Endodermal cell (in vitro differentiated cells): Measurements from ENCODE around the gene DOCK9. TPM values are rescaled to one million over a fixed set of nuclear protein-coding genes. Genes with fewer than 3 reads are reported as not detected.

Experiments used
- DNase-seq: peaks from one replicate; pipeline ENCODE4 v3.0.0-alpha.2; 2017
- H3K27ac ChIP-seq: 2 replicates; pipeline ENCODE4 v1.5.1; 2013; ENCODE audit warnings: mild to moderate bottlenecking, low read depth, low read length, moderate library complexity
- H3K27me3 ChIP-seq: 2 replicates; pipeline ENCODE4 v1.6.1; 2013; ENCODE audit warnings: mild to moderate bottlenecking, low read length, moderate library complexity; ENCODE audit not compliant: insufficient read depth, control insufficient read depth, poor library complexity, severe bottlenecking
- H3K36me3 ChIP-seq: 2 replicates; pipeline ENCODE4 v1.7.0; 2013; ENCODE audit warnings: mild to moderate bottlenecking, low read length, moderate library complexity; ENCODE audit not compliant: control insufficient read depth, insufficient read depth
- H3K4me1 ChIP-seq: one replicate; pipeline ENCODE4 v1.7.0; 2013; ENCODE audit warnings: low read length; ENCODE audit not compliant: control insufficient read depth, insufficient read depth
- H3K4me3 ChIP-seq: 2 replicates; pipeline ENCODE4 v1.5.1; 2013; ENCODE audit warnings: mild to moderate bottlenecking, low read length, moderate library complexity
- H3K9ac ChIP-seq: 2 replicates; pipeline ENCODE4 v1.6.1; 2013; ENCODE audit warnings: mild to moderate bottlenecking, low read length, moderate library complexity; ENCODE audit not compliant: poor library complexity, severe bottlenecking; ENCODE audit errors: extremely low read depth
- H3K9me3 ChIP-seq: 2 replicates; pipeline ENCODE4 v1.6.1; 2013; ENCODE audit warnings: mild to moderate bottlenecking, low read length, moderate library complexity; ENCODE audit not compliant: control insufficient read depth
- H3K27ac Mint-ChIP-seq: 2 replicates; pipeline ENCODE4 v1.8.0; 2020; ENCODE audit warnings: mixed read lengths
- H3K27me3 Mint-ChIP-seq: 2 replicates; pipeline ENCODE4 v1.8.0; 2021; ENCODE audit warnings: mild to moderate bottlenecking, mixed read lengths; ENCODE audit not compliant: insufficient read depth
- H3K36me3 Mint-ChIP-seq: 2 replicates; pipeline ENCODE4 v1.8.0; 2020; ENCODE audit warnings: low read depth, mixed read lengths
- H3K4me1 Mint-ChIP-seq: 2 replicates; pipeline ENCODE4 v1.8.0; 2020; ENCODE audit warnings: mixed read lengths
- H3K4me3 Mint-ChIP-seq: 2 replicates; pipeline ENCODE4 v1.8.0; 2020; ENCODE audit warnings: mild to moderate bottlenecking, moderate library complexity, mixed read lengths
- H3K9me3 Mint-ChIP-seq: 2 replicates; pipeline ENCODE4 v1.8.0; 2020; ENCODE audit warnings: mild to moderate bottlenecking, mixed read lengths
- CTCF ChIP-seq: fragments of 200-600 bp; sonication (generic); conservative IDR thresholded peaks from 2 replicates; pipeline ENCODE4 v1.5.0; 2021; ENCODE audit warnings: antibody characterized with exemption, mild to moderate bottlenecking
- WGBS, 2 experiments: methylation state at CpG; one replicate each; pipeline versions ENCODE4 v1.1.5 to v1.1.7; 2013; ENCODE audit warnings: missing lambda C conversion rate in 2 of 2, mixed read lengths in 1 of 2; ENCODE audit not compliant: insufficient coverage in 1 of 2, insufficient read length in 1 of 2; 5-methylcytosine and 5-hydroxymethylcytosine counted together
- total RNA-seq, 2 donors: library from RNA; stranded (reverse); fragmentation: NEBNext Ultra II Directional in 1 of 2; extraction: Animal tissue kit (Norgen Biotek cat#: 25700) in 1 of 2; gene quantifications; 2 replicates in 1 of 2; 3 replicates in 1 of 2; pipeline ENCODE4 v1.2.1, GENCODE V29; 2021

Gene DOCK9
- total RNA-seq, 2 donors from 2014 or later = 15.6 to 22.5 TPM

GRCh38 chr13:98752467-98753290, 225.2 kb downstream of the DOCK9 start, which contains the start of gene SLC15A1:
SLC15A1 (minus strand) TSS chr13:98752672; CDS start chr13:98752598, 74 bp downstream.
- WGBS, 2 experiments = 15 to 37% methylated on average over 9 to 59 of the region's 59 CpGs
- H3K27me3 ChIP-seq = peaks cover 48% of the 10 kb centered on the region
- no peak within 1 kb of the TSS for H3K9ac ChIP-seq

GRCh38 chr13:98751861-98752466, 225.9 kb downstream of the DOCK9 start:
- peaks cover 48% of the 10 kb centered on the region for H3K27me3 ChIP-seq
- 0 to 7% methylated on average over 15 to 36 of the region's 36 CpGs for WGBS, 2 experiments
- peak overlapping the region; percentile 59 for H3K4me3 Mint-ChIP-seq
- no peak overlapping the region for H3K27ac ChIP-seq
- peaks cover 13% of the 10 kb centered on the region for H3K9me3 Mint-ChIP-seq
- H3K27ac Mint-ChIP-seq = no peak overlapping the region
- H3K9me3 ChIP-seq = peaks cover 6% of the 10 kb centered on the region
- peak; percentile 76 for DNase-seq
- TF ChIP-seq CTCF = no peak
- H3K9ac ChIP-seq = no peak overlapping the region
- no peaks in the 10 kb centered on the region for H3K36me3 Mint-ChIP-seq
- peak overlapping the region; percentile 62 for H3K4me3 ChIP-seq
- no peaks in the 10 kb centered on the region for H3K4me1 ChIP-seq
- H3K36me3 ChIP-seq = no peaks in the 10 kb centered on the region
- H3K27me3 Mint-ChIP-seq = peaks cover 53% of the 10 kb centered on the region
- peaks cover 4% of the 10 kb centered on the region for H3K4me1 Mint-ChIP-seq

More at GRCh38 chr13:98752467-98753290, 225.2 kb downstream of the DOCK9 start, which contains the start of gene SLC15A1:
- DNase-seq = peak; percentile 78
- peak within 1 kb of the TSS; percentile 59 for H3K4me3 Mint-ChIP-seq
- no peak within 1 kb of the TSS for H3K27ac ChIP-seq
- H3K36me3 Mint-ChIP-seq = no peaks in the 10 kb centered on the region
- peak within 1 kb of the TSS; percentile 62 for H3K4me3 ChIP-seq
- peaks cover 4% of the 10 kb centered on the region for H3K4me1 Mint-ChIP-seq
- H3K27me3 Mint-ChIP-seq = peaks cover 53% of the 10 kb centered on the region
- no peak for TF ChIP-seq CTCF
- H3K9me3 Mint-ChIP-seq = peaks cover 13% of the 10 kb centered on the region
- no peaks in the 10 kb centered on the region for H3K36me3 ChIP-seq
- no peak within 1 kb of the TSS for H3K27ac Mint-ChIP-seq
- peaks cover 6% of the 10 kb centered on the region for H3K9me3 ChIP-seq
- H3K4me1 ChIP-seq = no peaks in the 10 kb centered on the region

- Histone ChIP-seq H3K36me3 (no peaks in the 10 kb centered on the region), H3K27ac (no peak overlapping the region), H3K4me3 (peak overlapping the region; percentile 62), H3K9ac (no peak overlapping the region), H3K27me3 (peaks cover 48% of the 10 kb centered on the region), H3K4me1 (no peaks in the 10 kb centered on the region), H3K9me3 (peaks cover 6% of the 10 kb centered on the region)
- Mint-ChIP-seq H3K36me3 (no peaks in the 10 kb centered on the region), H3K27ac (no peak overlapping the region), H3K9me3 (peaks cover 13% of the 10 kb centered on the region), H3K4me3 (peak overlapping the region; percentile 59), H3K27me3 (peaks cover 53% of the 10 kb centered on the region), H3K4me1 (peaks cover 4% of the 10 kb centered on the region)
- peak; percentile 83 for DNase-seq
- TF ChIP-seq CTCF = peak; percentile 25
- WGBS, 2 experiments = 51 to 65% methylated on average over 5 to 8 of the region's 8 CpGs
These were observed 226.5 kb downstream of the DOCK9 start for GRCh38 chr13:98751367-98751782.
